ENCODE measurements around the gene TRIO.

TRIO gene

GRCh38 chr5:14125262-14125661, 17.9 kb upstream of the TRIO start:
- H3K9ac ChIP-seq (ENCODE audit: low read length), result no peak overlapping the region
- no peaks in the 10 kb centered on the region for H4K20me1 ChIP-seq (ENCODE audit: low read depth, low read length)
- H3K4me3 ChIP-seq (ENCODE audit: insufficient read depth, low read length, poor library complexity, severe bottlenecking), result no peak overlapping the region
- H3K27ac ChIP-seq (ENCODE audit: low read depth, low read length), result no peak overlapping the region
- H3K9me2 ChIP-seq (replicated peaks; ENCODE audit: insufficient read depth, low read length), result no peaks in the 10 kb centered on the region
- H3K36me3 ChIP-seq (ENCODE audit: low read length), result no peaks in the 10 kb centered on the region
- no peaks in the 10 kb centered on the region for H3K9me3 ChIP-seq (ENCODE audit: insufficient read depth, low read length)
- no peak overlapping the region for H2AFZ ChIP-seq (ENCODE audit: low read depth, low read length, severe bottlenecking)
- no peak for TF ChIP-seq EZH2phosphoT487 (conservative IDR thresholded peaks at IDR 0.05; ENCODE audit: low read length)
- TF ChIP-seq, protein P1, sequence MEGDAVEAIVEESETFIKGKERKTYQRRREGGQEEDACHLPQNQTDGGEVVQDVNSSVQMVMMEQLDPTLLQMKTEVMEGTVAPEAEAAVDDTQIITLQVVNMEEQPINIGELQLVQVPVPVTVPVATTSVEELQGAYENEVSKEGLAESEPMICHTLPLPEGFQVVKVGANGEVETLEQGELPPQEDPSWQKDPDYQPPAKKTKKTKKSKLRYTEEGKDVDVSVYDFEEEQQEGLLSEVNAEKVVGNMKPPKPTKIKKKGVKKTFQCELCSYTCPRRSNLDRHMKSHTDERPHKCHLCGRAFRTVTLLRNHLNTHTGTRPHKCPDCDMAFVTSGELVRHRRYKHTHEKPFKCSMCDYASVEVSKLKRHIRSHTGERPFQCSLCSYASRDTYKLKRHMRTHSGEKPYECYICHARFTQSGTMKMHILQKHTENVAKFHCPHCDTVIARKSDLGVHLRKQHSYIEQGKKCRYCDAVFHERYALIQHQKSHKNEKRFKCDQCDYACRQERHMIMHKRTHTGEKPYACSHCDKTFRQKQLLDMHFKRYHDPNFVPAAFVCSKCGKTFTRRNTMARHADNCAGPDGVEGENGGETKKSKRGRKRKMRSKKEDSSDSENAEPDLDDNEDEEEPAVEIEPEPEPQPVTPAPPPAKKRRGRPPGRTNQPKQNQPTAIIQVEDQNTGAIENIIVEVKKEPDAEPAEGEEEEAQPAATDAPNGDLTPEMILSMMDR (IDR thresholded peaks at IDR 0.05; ENCODE audit: insufficient read depth, low read length, poor library complexity, severe bottlenecking), result no peak
- no peaks in the 10 kb centered on the region for H3K27me3 ChIP-seq (ENCODE audit: low read length)
- H3K4me2 ChIP-seq (ENCODE audit: low read depth, low read length, poor library complexity, severe bottlenecking), result no peak overlapping the region
- H3F3A ChIP-seq (ENCODE audit: insufficient read depth), result no peaks in the 10 kb centered on the region
- H3K79me2 ChIP-seq (ENCODE audit: insufficient read depth, low read length), result no peaks in the 10 kb centered on the region

GRCh38 chr5:14127587-14127986, 15.6 kb upstream of the TRIO start:
- H3K4me2 ChIP-seq (ENCODE audit: low read depth, low read length, poor library complexity, severe bottlenecking), result no peak overlapping the region
- H3K9me2 ChIP-seq (replicated peaks; ENCODE audit: insufficient read depth, low read length), result no peaks in the 10 kb centered on the region
- H3K36me3 ChIP-seq (ENCODE audit: low read length), result no peaks in the 10 kb centered on the region
- H3K27me3 ChIP-seq (ENCODE audit: low read length), result no peaks in the 10 kb centered on the region
- H3K9ac ChIP-seq (ENCODE audit: low read length), result no peak overlapping the region
- TF ChIP-seq, protein P1 (IDR thresholded peaks at IDR 0.05; ENCODE audit: insufficient read depth, low read length, poor library complexity, severe bottlenecking), result no peak
- no peak for TF ChIP-seq EZH2phosphoT487 (conservative IDR thresholded peaks at IDR 0.05; ENCODE audit: low read length)
- H3K9me3 ChIP-seq (ENCODE audit: insufficient read depth, low read length), result no peaks in the 10 kb centered on the region
- no peak overlapping the region for H2AFZ ChIP-seq (ENCODE audit: low read depth, low read length, severe bottlenecking)
- no peaks in the 10 kb centered on the region for H3K79me2 ChIP-seq (ENCODE audit: insufficient read depth, low read length)
- no peaks in the 10 kb centered on the region for H3F3A ChIP-seq (ENCODE audit: insufficient read depth)
- H3K4me3 ChIP-seq (ENCODE audit: insufficient read depth, low read length, poor library complexity, severe bottlenecking), result no peak overlapping the region
- H3K27ac ChIP-seq (ENCODE audit: low read depth, low read length), result no peak overlapping the region
- H4K20me1 ChIP-seq (ENCODE audit: low read depth, low read length), result no peaks in the 10 kb centered on the region

DNA sequence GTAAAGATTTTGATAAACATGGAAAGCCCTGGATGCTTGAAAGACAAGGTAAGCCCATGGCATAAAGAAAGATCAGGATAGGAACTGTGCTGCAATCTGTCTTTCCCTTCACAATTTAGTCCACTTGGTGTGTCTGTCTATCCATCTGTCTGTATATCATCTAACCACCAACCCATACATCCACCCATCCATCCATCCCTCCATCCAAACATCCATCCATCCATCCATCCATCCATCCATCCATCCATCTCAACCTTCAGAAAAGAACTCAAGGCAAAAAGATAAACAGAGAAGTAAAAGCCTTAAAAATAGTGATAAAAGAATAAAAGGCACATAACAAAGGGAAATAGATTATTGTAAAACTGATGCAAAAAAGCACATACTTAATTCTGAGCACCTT, 15.1 kb upstream of the TRIO start:
- no peaks in the 10 kb centered on the region for H3K27me3 ChIP-seq (ENCODE audit: low read length)
- no peaks in the 10 kb centered on the region for H3K36me3 ChIP-seq (ENCODE audit: low read length)

More for the DNA sequence above, 15.1 kb upstream of the TRIO start:
- H3F3A ChIP-seq (ENCODE audit: insufficient read depth), result no peaks in the 10 kb centered on the region
- no peak overlapping the region for H3K4me2 ChIP-seq (ENCODE audit: low read depth, low read length, poor library complexity, severe bottlenecking)
- H3K27ac ChIP-seq (ENCODE audit: low read depth, low read length), result no peak overlapping the region
- H3K9me3 ChIP-seq (ENCODE audit: insufficient read depth, low read length), result no peaks in the 10 kb centered on the region
- no peaks in the 10 kb centered on the region for H3K79me2 ChIP-seq (ENCODE audit: insufficient read depth, low read length)
- no peaks in the 10 kb centered on the region for H4K20me1 ChIP-seq (ENCODE audit: low read depth, low read length)
- no peak overlapping the region for H3K4me3 ChIP-seq (ENCODE audit: insufficient read depth, low read length, poor library complexity, severe bottlenecking)
- TF ChIP-seq, protein P1 (IDR thresholded peaks at IDR 0.05; ENCODE audit: insufficient read depth, low read length, poor library complexity, severe bottlenecking), result no peak
- TF ChIP-seq EZH2phosphoT487 (conservative IDR thresholded peaks at IDR 0.05; ENCODE audit: low read length), result no peak
- H3K9ac ChIP-seq (ENCODE audit: low read length), result no peak overlapping the region
- no peak overlapping the region for H2AFZ ChIP-seq (ENCODE audit: low read depth, low read length, severe bottlenecking)
- no peaks in the 10 kb centered on the region for H3K9me2 ChIP-seq (replicated peaks; ENCODE audit: insufficient read depth, low read length)
